HEK293 (cell line): ENCODE data around the gene C1QTNF4.

Experiments
- ELK4 ChIP-seq: IDR thresholded peaks from 2 replicates; pipeline ENCODE4 v1.6.1; 2011; ENCODE audit warnings: mild to moderate bottlenecking, low read depth, low read length, borderline replicate concordance
- IKZF3 ChIP-seq: fragments of 450-650 bp; IDR thresholded peaks from 2 replicates; pipeline ENCODE4 v1.5.0; 2018; ENCODE audit warnings: missing biosample characterization, mild to moderate bottlenecking, missing genetic modification characterization, moderate library complexity
- KLF16 ChIP-seq: fragments of 450-650 bp; formaldehyde crosslinking; IDR thresholded peaks from 2 replicates; pipeline ENCODE4 v1.5.1; 2017; ENCODE audit warnings: missing biosample characterization, missing genetic modification characterization
- KLF9 ChIP-seq: fragments of 450-650 bp; formaldehyde crosslinking; IDR thresholded peaks from 2 replicates; pipeline ENCODE4 v1.5.1; 2016; ENCODE audit warnings: missing biosample characterization, missing genetic modification characterization, low read depth
- ZBTB11 ChIP-seq: fragments of 450-650 bp; formaldehyde crosslinking; conservative IDR thresholded peaks from 2 replicates; pipeline ENCODE4 v1.5.1; 2016; ENCODE audit warnings: low read depth, missing biosample characterization, missing genetic modification characterization
- ZBTB26 ChIP-seq: fragments of 450-650 bp; formaldehyde crosslinking; optimal IDR thresholded peaks from 2 replicates; pipeline ENCODE3; 2016; ENCODE audit warnings: missing biosample characterization, mild to moderate bottlenecking, missing genetic modification characterization
- ZBTB8A ChIP-seq: fragments of 450-650 bp; formaldehyde crosslinking; IDR thresholded peaks from 2 replicates; pipeline ENCODE4 v1.5.1; 2016; ENCODE audit warnings: missing biosample characterization, missing genetic modification characterization
- ZFP41 ChIP-seq: fragments of 450-650 bp; formaldehyde crosslinking; IDR thresholded peaks from 2 replicates; pipeline ENCODE4 v1.5.1; 2016; ENCODE audit warnings: missing biosample characterization, missing genetic modification characterization, borderline replicate concordance
- ZNF10 ChIP-seq: fragments of 450-650 bp; formaldehyde crosslinking; IDR thresholded peaks from 2 replicates; pipeline ENCODE4 v1.5.1; 2017; ENCODE audit warnings: missing biosample characterization, missing genetic modification characterization
- ZNF214 ChIP-seq: fragments of 450-650 bp; formaldehyde crosslinking; IDR thresholded peaks from 2 replicates; pipeline ENCODE4 v1.5.1; 2017; ENCODE audit warnings: missing biosample characterization, mild to moderate bottlenecking, missing genetic modification characterization, borderline replicate concordance
- ZNF311 ChIP-seq: fragments of 450-650 bp; formaldehyde crosslinking; IDR thresholded peaks from 2 replicates; pipeline ENCODE4 v1.5.1; 2017; ENCODE audit warnings: missing biosample characterization, missing genetic modification characterization, borderline replicate concordance
- ZNF354C ChIP-seq: fragments of 450-650 bp; formaldehyde crosslinking; IDR thresholded peaks from 2 replicates; pipeline ENCODE4 v1.5.1; 2016; ENCODE audit warnings: missing biosample characterization, missing genetic modification characterization, low read depth, borderline replicate concordance
- ZNF391 ChIP-seq: fragments of 450-650 bp; formaldehyde crosslinking; IDR thresholded peaks from 2 replicates; pipeline ENCODE4 v1.5.1; 2016; ENCODE audit warnings: low read depth, missing biosample characterization, missing genetic modification characterization, borderline replicate concordance
- ZNF473 ChIP-seq: fragments of 450-650 bp; formaldehyde crosslinking; IDR thresholded peaks from 2 replicates; pipeline ENCODE4 v1.5.1; 2017; ENCODE audit warnings: missing biosample characterization, missing genetic modification characterization
- ZNF514 ChIP-seq: fragments of 450-650 bp; formaldehyde crosslinking; IDR thresholded peaks from 2 replicates; pipeline ENCODE4 v1.5.1; 2016; ENCODE audit warnings: missing biosample characterization, missing genetic modification characterization
- ZNF529 ChIP-seq: fragments of 450-650 bp; formaldehyde crosslinking; IDR thresholded peaks from 2 replicates; pipeline ENCODE4 v1.5.1; 2017; ENCODE audit warnings: missing genetic modification characterization, missing biosample characterization; ENCODE audit not compliant: insufficient replicate concordance
- ZNF76 ChIP-seq: fragments of 450-650 bp; formaldehyde crosslinking; IDR thresholded peaks from 2 replicates; pipeline ENCODE4; 2016; ENCODE audit warnings: low read depth, missing biosample characterization, missing genetic modification characterization, borderline replicate concordance
- ZSCAN30 ChIP-seq: fragments of 450-650 bp; IDR thresholded peaks from 2 replicates; pipeline ENCODE4 v1.5.1; 2018; ENCODE audit warnings: missing biosample characterization, mild to moderate bottlenecking, missing genetic modification characterization, moderate library complexity
- TF ChIP-seq, protein P1 (sequence below): fragments of 450-650 bp; formaldehyde crosslinking; IDR thresholded peaks from 2 replicates; pipeline ENCODE4 v1.5.1; 2016; ENCODE audit warnings: missing biosample characterization, missing genetic modification characterization
- TF ChIP-seq, protein P2 (sequence below): fragments of 450-650 bp; formaldehyde crosslinking; IDR thresholded peaks from 2 replicates; pipeline ENCODE4 v1.5.1; 2016; ENCODE audit warnings: missing biosample characterization, missing genetic modification characterization
- TF ChIP-seq, protein P3 (sequence below): fragments of 450-650 bp; formaldehyde crosslinking; IDR thresholded peaks from 2 replicates; pipeline ENCODE4 v1.5.1; 2017; ENCODE audit warnings: missing biosample characterization, missing genetic modification characterization
- TF ChIP-seq, protein P4 (sequence below): fragments of 450-650 bp; formaldehyde crosslinking; IDR thresholded peaks from 2 replicates; pipeline ENCODE4 v1.5.1; 2016; ENCODE audit warnings: missing biosample characterization, missing genetic modification characterization
- TF ChIP-seq, protein P5 (sequence below): fragments of 450-650 bp; formaldehyde crosslinking; IDR thresholded peaks from 2 replicates; pipeline ENCODE4 v1.5.1; 2016; ENCODE audit warnings: missing biosample characterization, missing genetic modification characterization

Gene C1QTNF4

GRCh38 chr11:47552566-47553405 is 41.4 kb downstream of the C1QTNF4 start, which contains the start of gene CELF1 (continued):
- peak; percentile 74 for TF ChIP-seq ZBTB26 (tag by site-specific recombination)
- TF ChIP-seq KLF16, result peak; percentile 46; the same call in 1 of the 2 replicates
- TF ChIP-seq ZNF76 (tag by site-specific recombination), result 0 out of 2 replicates have a peak, but pooled peaks have one; percentile 23
- no peak for TF ChIP-seq ZNF214 (tag by site-specific recombination)
- TF ChIP-seq ZFP41, result no peak
- TF ChIP-seq, protein P1, sequence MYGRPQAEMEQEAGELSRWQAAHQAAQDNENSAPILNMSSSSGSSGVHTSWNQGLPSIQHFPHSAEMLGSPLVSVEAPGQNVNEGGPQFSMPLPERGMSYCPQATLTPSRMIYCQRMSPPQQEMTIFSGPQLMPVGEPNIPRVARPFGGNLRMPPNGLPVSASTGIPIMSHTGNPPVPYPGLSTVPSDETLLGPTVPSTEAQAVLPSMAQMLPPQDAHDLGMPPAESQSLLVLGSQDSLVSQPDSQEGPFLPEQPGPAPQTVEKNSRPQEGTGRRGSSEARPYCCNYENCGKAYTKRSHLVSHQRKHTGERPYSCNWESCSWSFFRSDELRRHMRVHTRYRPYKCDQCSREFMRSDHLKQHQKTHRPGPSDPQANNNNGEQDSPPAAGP (tag by site-specific recombination), result peak; percentile 64; the same call in 1 of the 2 replicates
- no peak for TF ChIP-seq ELK4
- TF ChIP-seq, protein P2, sequence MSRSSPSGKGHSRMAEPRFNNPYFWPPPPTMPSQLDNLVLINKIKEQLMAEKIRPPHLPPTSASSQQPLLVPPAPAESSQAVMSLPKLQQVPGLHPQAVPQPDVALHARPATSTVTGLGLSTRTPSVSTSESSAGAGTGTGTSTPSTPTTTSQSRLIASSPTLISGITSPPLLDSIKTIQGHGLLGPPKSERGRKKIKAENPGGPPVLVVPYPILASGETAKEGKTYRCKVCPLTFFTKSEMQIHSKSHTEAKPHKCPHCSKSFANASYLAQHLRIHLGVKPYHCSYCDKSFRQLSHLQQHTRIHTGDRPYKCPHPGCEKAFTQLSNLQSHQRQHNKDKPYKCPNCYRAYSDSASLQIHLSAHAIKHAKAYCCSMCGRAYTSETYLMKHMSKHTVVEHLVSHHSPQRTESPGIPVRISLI (tag by site-specific recombination), result no peak
- TF ChIP-seq ZNF10 (tag by site-specific recombination), result no peak; the same call in 1 of the 2 replicates
- TF ChIP-seq ZBTB8A (tag by site-specific recombination), result peak; percentile 44; the same call in 1 of the 2 replicates
- no peak for TF ChIP-seq ZNF473
- peak; percentile 24; the same call in 1 of the 2 replicates for TF ChIP-seq IKZF3
- TF ChIP-seq ZNF354C (tag by site-specific recombination), result no peak
- TF ChIP-seq, protein P3, sequence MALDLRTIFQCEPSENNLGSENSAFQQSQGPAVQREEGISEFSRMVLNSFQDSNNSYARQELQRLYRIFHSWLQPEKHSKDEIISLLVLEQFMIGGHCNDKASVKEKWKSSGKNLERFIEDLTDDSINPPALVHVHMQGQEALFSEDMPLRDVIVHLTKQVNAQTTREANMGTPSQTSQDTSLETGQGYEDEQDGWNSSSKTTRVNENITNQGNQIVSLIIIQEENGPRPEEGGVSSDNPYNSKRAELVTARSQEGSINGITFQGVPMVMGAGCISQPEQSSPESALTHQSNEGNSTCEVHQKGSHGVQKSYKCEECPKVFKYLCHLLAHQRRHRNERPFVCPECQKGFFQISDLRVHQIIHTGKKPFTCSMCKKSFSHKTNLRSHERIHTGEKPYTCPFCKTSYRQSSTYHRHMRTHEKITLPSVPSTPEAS (tag by site-specific recombination), result no peak
- TF ChIP-seq, protein P4, sequence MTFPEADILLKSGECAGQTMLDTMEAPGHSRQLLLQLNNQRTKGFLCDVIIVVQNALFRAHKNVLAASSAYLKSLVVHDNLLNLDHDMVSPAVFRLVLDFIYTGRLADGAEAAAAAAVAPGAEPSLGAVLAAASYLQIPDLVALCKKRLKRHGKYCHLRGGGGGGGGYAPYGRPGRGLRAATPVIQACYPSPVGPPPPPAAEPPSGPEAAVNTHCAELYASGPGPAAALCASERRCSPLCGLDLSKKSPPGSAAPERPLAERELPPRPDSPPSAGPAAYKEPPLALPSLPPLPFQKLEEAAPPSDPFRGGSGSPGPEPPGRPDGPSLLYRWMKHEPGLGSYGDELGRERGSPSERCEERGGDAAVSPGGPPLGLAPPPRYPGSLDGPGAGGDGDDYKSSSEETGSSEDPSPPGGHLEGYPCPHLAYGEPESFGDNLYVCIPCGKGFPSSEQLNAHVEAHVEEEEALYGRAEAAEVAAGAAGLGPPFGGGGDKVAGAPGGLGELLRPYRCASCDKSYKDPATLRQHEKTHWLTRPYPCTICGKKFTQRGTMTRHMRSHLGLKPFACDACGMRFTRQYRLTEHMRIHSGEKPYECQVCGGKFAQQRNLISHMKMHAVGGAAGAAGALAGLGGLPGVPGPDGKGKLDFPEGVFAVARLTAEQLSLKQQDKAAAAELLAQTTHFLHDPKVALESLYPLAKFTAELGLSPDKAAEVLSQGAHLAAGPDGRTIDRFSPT, result no peak
- peak; percentile 55; the same call in 1 of the 2 replicates for TF ChIP-seq ZSCAN30 (tag by site-specific recombination)
- peak; percentile 77 for TF ChIP-seq ZBTB11
- TF ChIP-seq KLF9 (tag by site-specific recombination), result peak; percentile 48; the same call in 1 of the 2 replicates
- TF ChIP-seq ZNF311, result no peak
- TF ChIP-seq ZNF514 (tag by site-specific recombination), result no peak
- TF ChIP-seq ZNF529 (tag by site-specific recombination), result no peak
- TF ChIP-seq, protein P5, sequence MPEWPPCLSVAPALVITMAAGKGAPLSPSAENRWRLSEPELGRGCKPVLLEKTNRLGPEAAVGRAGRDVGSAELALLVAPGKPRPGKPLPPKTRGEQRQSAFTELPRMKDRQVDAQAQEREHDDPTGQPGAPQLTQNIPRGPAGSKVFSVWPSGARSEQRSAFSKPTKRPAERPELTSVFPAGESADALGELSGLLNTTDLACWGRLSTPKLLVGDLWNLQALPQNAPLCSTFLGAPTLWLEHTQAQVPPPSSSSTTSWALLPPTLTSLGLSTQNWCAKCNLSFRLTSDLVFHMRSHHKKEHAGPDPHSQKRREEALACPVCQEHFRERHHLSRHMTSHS (tag by site-specific recombination), result no peak
- TF ChIP-seq ZNF391 (tag by site-specific recombination), result no peak
